Mammary epithelial cell (primary cell): Measurements from ENCODE around the gene RNU7-1.

Source experiments
- EZH2 ChIP-seq: IDR thresholded peaks from 2 replicates; pipeline ENCODE4 v1.6.1; 2012; ENCODE audit warnings: low read length, inconsistent platforms, borderline replicate concordance
- TF ChIP-seq, protein P1 (sequence below), 2 donors: IDR thresholded peaks in 1 of 2; conservative IDR thresholded peaks in 1 of 2; 2 replicates each; pipeline ENCODE4 v1.5.1; 2011 to 2012; ENCODE audit warnings: inconsistent platforms in 2 of 2, low read length in 2 of 2, mild to moderate bottlenecking in 2 of 2, control low read depth in 1 of 2, low read depth in 1 of 2; ENCODE audit not compliant: insufficient read depth in 1 of 2; ENCODE audit errors: extremely low read depth in 1 of 2

DNA sequence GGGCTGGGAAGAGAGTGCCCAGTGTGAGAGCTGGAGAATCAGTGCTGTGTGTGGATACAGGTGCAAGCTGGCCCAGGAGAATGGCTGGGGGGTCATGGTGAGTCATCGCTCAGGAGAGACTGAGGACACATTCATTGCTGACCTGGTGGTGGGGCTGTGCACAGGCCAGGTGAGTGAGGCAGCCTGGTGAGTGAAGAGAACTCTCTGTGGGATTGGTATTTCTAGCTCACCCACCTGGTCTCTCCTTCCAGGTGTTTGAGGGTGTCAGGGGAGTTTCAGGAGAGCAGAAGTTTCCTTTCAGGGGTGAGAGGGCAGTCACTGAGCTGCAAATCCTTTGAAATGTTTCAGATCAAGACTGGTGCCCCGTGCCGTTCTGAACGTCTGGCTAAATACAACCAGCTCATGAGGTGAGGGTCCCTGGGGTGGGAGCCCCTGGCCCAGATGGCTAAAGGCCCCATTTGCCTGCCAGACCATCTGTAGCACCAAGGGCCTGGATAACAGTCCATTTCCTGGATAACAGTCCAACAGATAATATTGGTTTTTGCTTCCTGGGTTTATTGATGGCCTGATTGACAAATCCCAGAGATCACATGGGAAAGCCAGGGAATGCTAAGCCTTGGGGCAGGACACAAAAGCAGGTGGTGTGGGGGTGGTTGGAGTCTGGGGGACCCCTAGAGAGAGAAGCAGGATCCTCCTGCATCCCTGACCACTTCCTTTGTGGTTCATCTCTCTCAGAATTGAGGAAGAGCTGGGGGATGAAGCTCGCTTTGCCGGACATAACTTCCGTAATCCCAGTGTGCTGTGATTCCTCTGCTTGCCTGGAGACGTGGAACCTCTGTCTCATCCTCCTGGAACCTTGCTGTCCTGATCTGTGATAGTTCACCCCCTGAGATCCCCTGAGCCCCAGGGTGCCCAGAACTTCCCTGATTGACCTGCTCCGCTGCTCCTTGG, 21.3 kb upstream of the RNU7-1 start:
- TF ChIP-seq, protein P1, sequence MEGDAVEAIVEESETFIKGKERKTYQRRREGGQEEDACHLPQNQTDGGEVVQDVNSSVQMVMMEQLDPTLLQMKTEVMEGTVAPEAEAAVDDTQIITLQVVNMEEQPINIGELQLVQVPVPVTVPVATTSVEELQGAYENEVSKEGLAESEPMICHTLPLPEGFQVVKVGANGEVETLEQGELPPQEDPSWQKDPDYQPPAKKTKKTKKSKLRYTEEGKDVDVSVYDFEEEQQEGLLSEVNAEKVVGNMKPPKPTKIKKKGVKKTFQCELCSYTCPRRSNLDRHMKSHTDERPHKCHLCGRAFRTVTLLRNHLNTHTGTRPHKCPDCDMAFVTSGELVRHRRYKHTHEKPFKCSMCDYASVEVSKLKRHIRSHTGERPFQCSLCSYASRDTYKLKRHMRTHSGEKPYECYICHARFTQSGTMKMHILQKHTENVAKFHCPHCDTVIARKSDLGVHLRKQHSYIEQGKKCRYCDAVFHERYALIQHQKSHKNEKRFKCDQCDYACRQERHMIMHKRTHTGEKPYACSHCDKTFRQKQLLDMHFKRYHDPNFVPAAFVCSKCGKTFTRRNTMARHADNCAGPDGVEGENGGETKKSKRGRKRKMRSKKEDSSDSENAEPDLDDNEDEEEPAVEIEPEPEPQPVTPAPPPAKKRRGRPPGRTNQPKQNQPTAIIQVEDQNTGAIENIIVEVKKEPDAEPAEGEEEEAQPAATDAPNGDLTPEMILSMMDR (conservative IDR thresholded peaks at IDR 0.05 in 1 of 2, IDR thresholded peaks at IDR 0.05 in 1 of 2; ENCODE audit: extremely low read depth in 1 of 2, insufficient read depth in 1 of 2, low read depth in 1 of 2, low read length in 2 of 2), result no peak
- TF ChIP-seq EZH2, result no peak
